ENCODE results near the gene SLFN12.
A peak's percentile ranks its signal among the peaks of the same experiment; 100 is the strongest.
"Not testable (repeated sequence)": the region's sequence is repeated elsewhere in the genome, so short reads cannot be mapped to it uniquely, and the experiment has no call there.

The SLFN12 gene

DNA sequence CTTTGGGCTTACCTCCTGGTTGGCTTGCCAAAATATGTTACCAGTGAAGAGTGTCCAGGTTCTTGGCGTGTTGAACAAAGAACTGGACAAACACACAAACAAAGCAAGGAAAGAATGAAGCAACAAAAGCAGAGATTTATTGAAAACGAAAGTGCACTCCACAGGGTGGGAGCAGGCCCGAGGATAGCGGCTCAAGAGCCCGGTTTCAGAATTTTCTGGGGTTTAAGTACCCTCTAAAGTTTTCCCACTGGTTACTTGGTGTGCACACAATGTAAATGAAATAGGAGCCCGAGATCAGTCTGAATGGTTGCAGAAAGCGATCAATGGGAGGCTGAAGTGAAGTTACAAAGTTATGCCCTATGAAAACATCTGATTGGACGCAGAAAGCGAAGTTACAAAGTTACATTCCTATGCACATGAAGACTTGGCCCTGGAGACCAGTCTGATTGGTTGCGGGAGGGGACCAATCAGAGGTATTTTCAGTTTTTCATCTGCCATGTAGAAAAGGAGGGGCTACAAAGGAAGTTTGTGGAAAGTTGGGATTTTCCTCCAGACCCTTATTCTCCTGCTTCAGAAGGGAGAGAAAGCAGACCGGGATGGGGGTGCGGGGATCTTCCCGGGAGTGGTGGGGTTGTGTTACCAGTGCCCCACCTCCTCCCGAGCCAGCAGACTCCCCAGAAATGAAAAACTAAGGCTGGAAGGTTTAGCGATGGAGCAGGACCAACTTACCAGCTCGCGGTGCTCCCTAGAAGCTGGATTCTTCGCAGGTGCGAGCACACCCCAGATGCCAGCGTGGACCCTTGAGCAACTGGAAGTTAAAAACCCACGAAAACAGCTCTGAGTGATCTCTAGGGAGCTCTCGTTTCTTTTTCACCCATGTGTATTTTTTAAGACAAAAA is at the start of gene SLFN12:
SLFN12 (minus strand) TSS at position 325 of the 899 bp plus-strand sequence. CDS start 9,472 bp downstream, outside the sequence.
- DNase-seq: no peak

DNA sequence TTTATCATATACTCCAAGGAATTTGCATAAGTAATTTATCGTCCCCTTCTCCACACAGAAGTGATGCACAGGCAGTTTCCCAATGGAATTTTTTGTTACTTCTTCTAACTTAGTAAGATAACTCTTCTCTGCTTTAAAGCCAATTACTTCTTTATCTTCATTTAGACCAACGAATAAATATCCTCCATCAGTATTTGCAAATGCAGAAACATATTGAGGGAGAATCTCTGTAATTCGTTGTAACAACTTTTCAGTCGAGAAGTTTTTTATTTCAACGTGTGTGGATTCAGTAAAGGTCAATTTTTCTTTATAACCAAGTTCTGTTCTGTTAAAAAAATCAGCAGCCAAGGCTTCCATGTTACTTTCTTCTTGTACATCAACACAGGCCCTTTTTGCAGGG is 47.0 kb upstream of the SLFN12 start:
- DNase-seq: no peak

DNA sequence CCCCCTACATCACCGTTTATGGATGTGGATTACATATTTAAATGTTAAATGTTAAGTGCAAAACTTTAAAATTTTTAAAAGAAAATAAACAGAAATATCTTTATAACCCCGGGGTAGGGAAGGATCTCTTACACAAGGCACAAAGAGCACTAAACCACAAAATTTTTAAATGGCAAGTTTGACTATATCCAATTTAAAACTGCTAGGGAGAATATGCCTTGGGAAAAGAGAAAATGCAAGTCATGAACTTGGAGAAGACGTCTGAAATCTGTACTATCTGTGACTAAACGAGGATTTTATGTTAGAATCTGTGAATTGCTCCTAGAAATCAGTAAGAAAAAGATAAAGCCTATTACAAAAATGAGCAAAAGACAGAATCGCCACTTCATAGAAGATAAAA is 44.9 kb upstream of the SLFN12 start:
- DNase-seq: no peak

DNA sequence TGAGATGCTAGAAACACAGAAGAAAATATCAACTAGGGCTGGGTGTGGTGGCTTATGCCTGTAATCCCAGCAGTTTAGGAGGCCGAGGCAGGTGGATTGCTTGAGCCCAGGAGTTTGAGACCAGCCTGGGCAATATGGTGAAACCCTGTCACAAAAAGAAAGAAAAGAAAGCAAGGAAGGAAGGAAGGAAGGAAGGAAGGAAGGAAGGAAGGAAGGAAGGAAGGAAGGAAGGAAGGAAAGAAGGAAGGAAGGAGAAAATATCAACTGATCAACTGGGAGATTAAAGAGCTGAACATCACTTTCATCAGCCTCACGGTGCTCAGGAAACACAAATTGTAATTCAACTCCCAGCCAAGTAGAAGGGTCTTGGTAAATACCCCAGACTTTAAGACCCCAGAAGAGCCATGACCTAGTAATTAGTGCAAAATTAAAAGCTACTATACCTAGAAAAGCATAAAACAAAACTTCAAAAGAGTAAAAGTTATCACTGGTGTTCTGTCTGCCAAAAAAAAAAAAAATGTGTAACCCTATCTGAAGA is 44.1 kb upstream of the SLFN12 start:
- DNase-seq: no peak

DNA sequence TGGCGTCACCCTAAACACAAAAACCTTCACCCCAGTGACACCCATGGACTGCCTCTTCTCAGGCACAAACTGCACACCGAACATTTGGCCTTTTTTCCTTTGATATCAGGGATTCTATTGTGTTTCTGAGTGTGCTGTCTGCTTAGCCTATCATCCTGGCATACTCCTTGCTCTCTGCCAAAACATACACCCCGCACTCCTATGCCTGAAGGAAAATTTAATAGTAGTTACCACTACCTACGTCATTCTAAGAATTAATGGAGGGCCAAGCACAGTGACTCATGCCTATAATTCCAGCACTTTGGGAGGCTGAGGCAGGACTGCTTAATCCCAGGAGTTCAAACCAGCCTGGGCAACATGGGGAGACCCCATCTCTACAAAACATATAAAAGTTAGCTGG is 36.2 kb upstream of the SLFN12 start:
- no peak for DNase-seq

DNA sequence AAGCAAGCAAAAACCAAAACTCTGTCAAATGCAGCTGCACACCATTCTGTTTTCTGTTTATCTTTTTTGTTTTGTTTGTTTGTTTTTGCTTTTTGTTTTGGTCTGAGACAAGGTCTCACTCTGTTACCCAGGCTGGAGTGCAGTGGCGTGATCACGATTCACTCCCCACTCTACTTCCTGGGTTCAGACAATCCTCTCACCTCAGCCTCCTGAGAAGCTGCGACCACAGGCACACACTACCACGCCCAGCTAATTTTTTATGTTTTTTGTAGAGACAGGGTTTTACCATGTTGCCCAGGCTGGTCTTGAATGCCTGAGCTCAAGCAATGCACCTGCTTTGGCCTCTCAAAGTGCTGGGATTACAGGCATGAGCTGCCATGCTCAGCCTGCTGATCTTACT is 35.5 kb upstream of the SLFN12 start:
- no peak for DNase-seq

DNA sequence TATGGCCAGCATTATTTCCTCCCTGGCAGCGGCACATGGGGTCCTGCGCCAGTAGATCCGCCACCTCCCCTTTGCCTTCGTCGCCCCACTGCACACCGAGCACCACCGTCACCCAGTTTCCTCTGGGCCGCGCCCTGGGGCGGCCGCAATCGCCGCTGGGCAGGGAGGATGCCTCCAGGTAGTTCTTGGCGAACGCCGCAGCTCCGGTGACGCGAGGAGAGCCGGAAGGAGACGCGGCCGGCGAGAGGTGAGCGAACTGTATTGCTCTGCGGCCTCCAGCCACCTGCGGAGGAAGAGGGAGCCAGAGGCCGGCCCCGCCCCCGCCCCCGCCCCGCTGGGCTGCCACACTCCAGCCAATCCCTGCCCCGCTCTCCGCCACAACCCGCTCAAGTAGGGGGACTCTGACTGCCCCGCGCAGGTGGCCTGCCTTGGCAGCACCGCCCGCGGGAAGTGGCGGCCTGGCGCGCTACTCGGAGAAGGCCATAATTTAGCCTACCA is 28.1 kb upstream of the SLFN12 start:
- peak in 2 of 4 experiments; percentile 20 to 51 for DNase-seq

DNA sequence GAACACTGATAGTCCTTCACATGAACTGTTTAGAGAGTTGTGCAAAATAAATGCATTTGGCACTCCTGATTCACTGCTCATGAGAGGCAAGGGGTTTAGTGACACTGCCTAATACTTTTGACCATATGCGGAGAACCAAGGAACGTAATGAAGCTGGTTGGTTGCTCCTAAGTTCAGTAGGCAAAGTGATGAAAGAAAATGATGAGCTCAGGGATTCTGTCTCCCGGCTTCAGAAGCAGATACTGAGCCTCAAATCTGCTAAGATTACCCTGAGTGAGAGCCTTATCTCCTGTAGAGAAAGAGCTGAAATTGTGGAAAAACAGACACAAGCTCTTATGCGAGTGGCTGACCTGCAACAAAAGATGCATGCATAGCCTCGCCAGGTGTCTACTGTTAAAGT is 21.7 kb upstream of the SLFN12 start:
- not testable (repeated sequence) for DNase-seq

DNA sequence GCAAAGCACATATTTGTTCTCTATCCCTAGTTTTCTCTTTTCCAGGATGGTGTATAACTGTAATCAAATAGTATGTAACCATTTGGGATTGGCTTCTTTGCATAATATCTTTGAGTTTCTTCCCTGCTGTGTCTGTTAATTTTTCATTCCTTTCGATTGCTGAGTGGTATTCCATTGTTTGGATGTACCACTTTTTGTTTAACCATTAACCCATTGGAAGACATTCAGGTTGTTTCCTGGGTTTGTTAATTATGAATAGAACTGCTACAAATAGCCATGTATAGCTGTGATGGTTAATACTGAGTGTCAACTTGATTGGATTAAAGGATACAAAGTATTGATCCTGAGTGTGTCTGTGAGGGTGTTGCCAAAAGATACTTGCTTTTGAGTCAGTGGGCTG is 20.9 kb upstream of the SLFN12 start:
- DNase-seq: no peak

DNA sequence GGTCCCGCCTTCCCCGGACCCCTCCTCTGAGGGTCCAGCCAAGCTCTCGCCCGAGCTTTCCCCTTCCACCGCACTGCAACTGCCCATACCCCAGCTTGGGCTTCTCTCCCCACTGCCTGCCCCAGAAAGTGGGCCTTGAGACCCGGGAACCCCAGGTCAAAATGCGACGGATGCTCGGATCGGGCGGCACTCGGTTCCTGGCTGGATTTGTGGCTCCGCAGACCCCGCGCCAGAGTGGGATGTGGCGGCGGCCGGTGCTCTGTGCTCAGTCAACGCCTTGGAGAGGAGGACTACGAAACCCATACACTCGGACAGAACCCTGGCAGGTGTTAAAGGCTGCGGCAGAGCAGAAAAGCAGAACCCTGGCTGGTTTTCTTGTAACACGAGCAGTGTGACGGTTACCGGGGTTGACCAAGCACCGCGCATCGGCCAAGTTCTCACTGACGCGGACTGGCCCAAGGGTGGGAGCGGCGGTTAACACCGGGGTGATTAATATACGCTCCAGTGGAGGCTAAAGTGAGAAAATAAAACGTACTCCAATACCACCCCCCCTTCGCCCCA is 17.2 kb upstream of the SLFN12 start:
- DNase-seq: no peak

DNA sequence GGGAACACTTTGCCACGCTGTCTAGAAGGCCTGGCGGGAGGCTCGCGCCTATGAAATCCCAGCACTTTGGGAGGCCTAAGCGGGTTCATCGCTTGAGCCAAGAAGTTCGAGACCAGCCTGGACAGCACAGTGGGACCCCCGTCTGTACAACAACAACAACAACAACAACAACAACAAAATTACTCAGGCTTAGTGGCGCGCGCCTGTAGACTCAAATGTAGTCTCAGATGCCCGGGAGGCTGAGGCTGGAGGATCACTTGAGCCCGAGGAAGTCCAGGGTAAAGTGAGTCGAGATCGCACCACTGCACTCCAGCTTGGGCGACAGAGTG is 16.6 kb upstream of the SLFN12 start:
- DNase-seq: no peak

DNA sequence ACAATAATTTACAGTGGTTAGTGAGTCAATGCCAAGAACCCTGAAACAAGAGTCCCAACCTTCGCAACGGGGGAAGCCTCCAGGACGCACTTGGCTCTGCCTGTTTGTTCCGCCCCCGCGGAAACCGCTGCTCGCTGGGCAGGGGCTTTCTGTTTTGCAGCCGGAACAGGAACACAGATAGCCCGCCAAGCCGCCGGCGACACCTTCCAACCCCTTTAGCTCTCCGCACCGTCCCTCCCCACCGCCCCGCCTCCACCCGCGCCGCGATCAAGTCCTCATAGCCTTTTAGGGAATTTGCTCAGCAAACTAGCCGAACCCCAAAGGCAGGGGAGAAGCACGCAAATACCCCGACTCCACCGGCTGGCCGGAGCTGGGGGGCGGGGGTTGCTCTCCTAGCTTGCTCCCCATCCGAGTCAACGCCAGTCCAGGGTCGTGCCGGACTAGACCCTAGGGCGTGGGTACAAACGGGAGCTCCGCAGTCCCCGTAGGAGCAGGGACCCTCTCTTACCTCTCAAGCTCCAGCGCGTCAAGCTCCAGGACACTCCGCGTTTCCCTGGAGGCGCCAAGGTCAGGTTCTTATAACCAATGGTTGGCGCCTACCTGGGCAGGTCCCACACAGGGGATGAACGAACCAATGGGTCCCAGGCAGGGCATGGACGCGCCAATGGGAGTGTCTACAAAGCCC is 16.1 kb upstream of the SLFN12 start, which contains the start of gene SLFN13:
SLFN13 (minus strand) TSS at position 553 of the 685 bp plus-strand sequence. CDS start 3,086 bp downstream, outside the sequence.
- peak; percentile 39 to 70 (median 58) for DNase-seq

DNA sequence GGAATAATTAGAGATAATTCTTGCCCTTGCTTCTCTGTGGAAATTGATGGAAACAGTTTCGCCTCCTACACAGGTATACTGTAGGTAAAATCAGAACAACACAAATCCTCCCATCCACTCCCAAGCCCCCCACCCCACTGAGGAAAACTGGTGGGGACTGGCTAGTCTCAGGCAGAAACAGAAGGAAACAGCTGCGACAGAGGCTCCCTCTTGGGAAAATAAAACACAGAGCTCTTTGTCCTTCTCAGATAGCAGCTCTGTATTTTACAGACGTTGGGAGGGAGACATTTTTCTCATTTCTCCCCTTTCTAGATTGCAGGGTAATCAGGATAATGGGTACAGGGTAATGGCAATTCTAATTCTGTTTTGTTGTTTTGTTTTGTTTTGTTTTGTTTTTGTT is 15.2 kb upstream of the SLFN12 start:
- DNase-seq: no peak

DNA sequence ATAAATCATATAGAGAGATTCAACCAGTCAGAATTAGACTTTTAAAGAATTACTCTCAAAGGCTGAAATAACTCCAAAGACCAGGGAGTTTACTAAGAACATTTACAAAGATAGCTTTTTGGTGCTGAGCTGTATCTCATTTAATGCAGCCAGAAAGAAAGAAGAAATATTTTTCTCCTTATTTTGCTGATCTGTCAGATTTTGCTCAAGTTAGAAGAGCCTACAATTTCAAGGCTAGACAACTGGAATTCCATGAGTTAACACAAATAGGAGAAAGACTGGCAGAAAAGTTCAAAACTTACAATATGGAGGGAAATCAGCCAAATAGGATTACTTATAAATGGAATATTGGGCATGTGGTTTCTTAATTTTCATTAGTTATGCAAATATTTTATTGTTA is 6.1 kb upstream of the SLFN12 start:
- DNase-seq: no peak

DNA sequence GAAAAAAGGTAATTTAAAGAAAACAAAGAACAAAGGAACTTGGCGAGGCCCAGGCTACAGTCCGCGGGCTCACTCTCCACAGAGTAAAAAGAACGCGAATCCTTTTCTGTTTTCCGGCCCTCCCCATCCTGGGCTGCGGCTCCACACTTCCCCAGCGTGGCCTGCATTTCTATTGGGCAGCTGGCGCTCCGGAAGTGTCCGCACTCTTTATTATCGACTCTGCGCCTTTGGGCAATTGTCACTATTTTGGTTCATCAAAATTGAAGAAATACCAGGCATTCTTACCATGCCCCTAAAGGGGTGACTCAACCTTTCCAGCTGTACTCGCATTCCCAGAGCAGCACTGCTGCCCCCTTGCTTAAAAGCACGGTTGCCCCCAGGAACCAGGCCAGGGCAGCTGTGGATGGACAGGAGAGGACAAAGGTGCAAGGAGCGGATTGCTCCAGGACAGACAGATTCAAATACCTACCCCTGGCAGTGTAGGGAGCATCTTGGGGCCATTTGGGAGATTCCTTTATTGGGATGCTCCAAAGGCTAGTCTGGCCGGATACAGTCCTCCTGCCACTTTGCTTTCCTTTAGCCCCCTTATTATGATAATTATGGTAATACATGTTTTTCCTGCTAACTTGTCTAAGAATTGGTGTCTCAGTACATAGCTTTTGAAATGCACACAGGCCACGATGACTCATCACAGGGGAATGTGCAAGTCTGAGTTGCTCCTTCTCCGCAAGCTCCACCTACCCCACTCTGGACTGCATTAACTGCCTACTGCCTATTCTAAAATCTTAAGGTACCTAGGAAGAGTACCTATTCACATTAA is 985 bp upstream of the SLFN12 start:
- peak in 2 of 4 experiments; percentile 28 to 50 for DNase-seq

DNA sequence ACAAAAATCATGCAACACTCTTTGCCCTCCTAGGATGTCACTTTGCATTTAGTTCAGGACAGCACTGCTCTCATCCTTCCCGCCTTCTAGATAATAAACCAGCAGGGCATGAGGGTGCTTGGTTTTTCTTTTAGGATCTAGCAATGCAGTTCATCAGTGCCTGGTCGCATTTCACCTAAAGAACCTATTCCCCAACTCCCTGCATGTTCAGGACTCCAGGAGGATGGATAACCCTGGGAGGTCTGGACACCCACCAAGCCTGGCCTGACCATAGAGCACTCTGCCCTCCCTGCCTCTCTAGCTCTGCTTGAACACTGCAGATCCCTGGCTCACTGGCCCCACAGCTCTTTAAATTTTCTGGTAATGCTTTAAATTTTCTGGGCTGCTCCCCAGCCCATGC is 2.6 kb downstream of the SLFN12 start:
- DNase-seq: no peak

DNA sequence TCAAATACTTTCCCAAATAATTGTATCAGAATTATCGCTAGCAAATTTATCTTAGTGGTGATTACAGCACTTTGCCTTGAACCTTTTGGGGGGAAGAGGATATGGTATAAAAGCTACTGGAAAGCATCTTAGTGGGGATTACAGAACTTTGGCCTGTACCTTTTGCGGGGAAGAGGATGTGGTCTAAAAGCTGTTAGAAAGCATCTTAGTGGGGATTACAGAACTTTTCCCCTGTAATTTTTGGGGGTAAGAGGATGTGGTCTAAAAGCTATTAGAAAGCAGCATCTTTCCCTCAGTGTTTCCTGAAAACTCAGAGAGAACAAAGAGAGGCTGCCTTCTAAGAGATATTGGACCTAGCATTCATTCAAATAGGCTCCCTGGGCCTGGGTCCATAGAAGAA is 4.1 kb downstream of the SLFN12 start:
- no peak for DNase-seq

DNA sequence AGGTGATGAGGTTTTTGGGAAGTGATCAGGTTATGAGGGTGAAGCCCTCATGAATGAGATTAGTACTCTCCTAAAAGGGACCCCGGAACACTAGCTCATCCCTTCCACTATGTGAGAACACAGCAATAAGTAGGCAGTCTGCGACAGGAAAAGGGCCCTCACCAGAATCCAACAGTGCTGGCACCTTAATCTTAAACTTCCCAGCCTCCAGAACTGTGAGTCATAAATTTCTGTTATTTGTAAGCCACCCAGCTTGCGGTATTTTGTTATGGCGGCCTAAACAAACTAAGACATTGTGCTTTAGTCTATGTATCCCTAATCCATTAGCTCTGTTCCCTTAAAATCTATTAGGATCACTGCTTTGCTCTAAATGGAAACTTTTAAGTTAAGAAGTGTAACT is 8.5 kb downstream of the SLFN12 start:
- DNase-seq: no peak

DNA sequence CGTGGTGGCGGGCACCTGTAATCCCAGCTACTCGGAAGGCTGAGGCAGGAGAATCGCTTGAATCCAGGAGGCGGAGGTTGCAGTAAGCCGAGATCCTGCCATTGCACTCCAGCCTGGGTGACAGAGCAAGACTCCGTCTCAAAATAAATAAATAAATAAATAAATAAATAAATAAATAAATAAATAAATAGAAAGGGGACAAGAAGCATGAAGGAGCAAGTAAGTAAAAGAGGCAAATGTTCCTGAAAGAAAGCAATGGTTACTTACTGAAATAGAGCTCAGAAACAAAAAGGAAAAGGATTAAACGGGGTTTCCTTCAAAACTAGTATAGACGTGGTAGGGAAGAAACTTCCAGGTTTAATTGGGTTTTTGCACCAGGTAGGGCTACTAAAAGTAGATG is 11.2 kb downstream of the SLFN12 start:
- not testable (repeated sequence) for DNase-seq

DNA sequence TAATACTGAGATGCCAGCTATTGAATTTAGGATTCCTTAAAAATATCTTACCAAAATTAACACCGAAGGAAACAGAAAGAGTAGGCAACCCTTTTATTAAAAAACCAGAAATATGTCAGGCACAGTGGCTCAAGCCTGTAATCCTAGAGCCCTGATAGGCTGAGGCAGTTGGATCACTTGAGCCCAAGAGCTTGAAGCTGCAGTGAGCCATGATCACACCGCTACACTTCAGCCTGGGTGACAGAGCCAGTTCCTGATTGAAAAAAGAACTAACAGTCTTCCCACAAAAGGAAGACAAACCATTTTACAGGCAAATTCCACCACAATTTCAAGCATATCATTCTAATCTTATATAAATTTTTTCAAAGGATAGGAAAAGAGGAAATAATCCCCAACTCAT is 15.6 kb downstream of the SLFN12 start:
- DNase-seq: no peak

DNA sequence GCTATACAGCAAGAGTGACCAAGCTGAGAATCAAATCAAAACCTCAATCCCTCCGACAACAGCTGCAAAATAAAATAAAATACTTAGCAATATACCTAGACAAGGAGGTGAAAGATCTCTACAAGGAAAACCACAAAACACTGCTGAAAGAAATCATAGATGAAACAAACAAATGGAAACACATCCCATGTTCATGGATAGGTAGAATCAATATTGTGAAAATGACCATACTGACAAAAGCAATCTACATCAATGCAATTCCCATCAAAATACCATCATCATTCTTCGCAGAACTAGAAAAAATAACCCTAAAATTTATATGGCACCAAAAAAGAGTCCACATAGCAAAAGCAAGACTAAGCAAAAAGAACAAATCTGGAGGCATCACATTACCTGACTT is 17.6 kb downstream of the SLFN12 start:
- DNase-seq: not testable (repeated sequence)

DNA sequence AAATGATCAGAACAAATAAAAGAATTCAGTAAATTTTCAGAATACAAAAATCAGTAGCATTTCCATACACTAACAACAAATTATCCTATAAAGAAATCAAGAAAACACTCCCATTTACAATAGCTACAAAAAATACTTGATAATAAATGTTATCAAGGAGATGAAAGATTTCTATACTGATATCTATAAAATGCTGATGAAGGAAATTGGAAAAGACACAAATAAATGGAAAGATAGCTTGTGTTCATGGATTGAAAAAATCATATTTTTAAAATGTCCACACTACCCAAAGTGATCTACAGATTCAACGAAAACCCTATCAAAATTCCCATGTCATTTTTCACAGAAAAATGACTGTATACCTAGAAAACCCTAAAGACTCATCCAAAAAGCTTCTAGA is 18.1 kb downstream of the SLFN12 start:
- DNase-seq: no peak

DNA sequence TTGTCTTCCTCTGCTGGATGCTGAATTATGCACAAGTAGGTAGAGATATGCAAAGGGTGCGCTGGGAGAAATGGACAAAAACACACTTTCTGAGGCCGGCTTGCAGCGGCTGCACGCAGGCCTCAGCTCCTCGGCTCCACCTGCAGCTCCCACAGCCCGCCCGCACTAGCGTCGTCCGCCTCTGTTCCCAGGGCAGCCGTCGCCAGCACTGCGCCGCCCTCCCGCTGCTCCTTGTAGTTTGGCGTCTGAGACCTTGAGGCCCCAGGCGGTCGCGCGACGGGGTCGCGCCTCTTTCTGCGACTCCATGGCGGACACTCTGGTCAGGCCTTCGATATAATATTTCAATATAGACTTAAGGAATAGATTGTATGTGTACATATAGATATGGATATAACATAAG is 24.8 kb downstream of the SLFN12 start:
- DNase-seq: no peak

Data from activated naive CD4-positive, alpha-beta T cell (primary cell).